Activated naive CD8-positive, alpha-beta T cell (primary cell): ENCODE data around the gene TEK.
"Not testable (repeated sequence)": the region's sequence is repeated elsewhere in the genome, so short reads cannot be mapped to it uniquely, and the experiment has no call there.

Experiments used
- H3K27ac Mint-ChIP-seq: one replicate; pipeline ENCODE4 v1.8.0; 2021; ENCODE audit warnings: mixed read lengths
- H3K27me3 Mint-ChIP-seq: one replicate; pipeline ENCODE4 v1.8.0; 2021; ENCODE audit warnings: mixed read lengths
- H3K36me3 Mint-ChIP-seq: one replicate; pipeline ENCODE4 v1.8.0; 2021; ENCODE audit warnings: mixed read lengths
- H3K4me1 Mint-ChIP-seq: one replicate; pipeline ENCODE4 v1.8.0; 2021; ENCODE audit warnings: low read depth, mixed read lengths
- H3K4me3 Mint-ChIP-seq: one replicate; pipeline ENCODE4 v1.8.0; 2021; ENCODE audit warnings: mild to moderate bottlenecking, mixed read lengths
- H3K9me3 Mint-ChIP-seq: one replicate; pipeline ENCODE4 v1.8.0; 2021; ENCODE audit warnings: low read depth, mixed read lengths

The TEK gene

GRCh38 chr9:27205198-27205597 lies 96.2 kb downstream of the TEK start:
- Mint-ChIP-seq H3K27ac (no peak overlapping the region), H3K9me3 (no peaks in the 10 kb centered on the region), H3K4me3 (no peak overlapping the region), H3K27me3 (peaks cover 1% of the 10 kb centered on the region), H3K36me3 (no peaks in the 10 kb centered on the region), H3K4me1 (no peaks in the 10 kb centered on the region)

- H3K9me3 Mint-ChIP-seq = no peaks in the 10 kb centered on the region
These were observed 97.0 kb downstream of the TEK start for GRCh38 chr9:27206041-27206440.

GRCh38 chr9:27209034-27209433 lies 100.0 kb downstream of the TEK start:
- Mint-ChIP-seq H3K4me1 (no peaks in the 10 kb centered on the region), H3K27ac (no peak overlapping the region), H3K9me3 (no peaks in the 10 kb centered on the region), H3K4me3 (no peak overlapping the region), H3K36me3 (no peaks in the 10 kb centered on the region), H3K27me3 (peaks cover 2% of the 10 kb centered on the region)

More at GRCh38 chr9:27206041-27206440, 97.0 kb downstream of the TEK start:
- Mint-ChIP-seq H3K4me3 (no peak overlapping the region), H3K4me1 (no peaks in the 10 kb centered on the region), H3K27ac (no peak overlapping the region), H3K27me3 (no peaks in the 10 kb centered on the region), H3K36me3 (no peaks in the 10 kb centered on the region)

DNA sequence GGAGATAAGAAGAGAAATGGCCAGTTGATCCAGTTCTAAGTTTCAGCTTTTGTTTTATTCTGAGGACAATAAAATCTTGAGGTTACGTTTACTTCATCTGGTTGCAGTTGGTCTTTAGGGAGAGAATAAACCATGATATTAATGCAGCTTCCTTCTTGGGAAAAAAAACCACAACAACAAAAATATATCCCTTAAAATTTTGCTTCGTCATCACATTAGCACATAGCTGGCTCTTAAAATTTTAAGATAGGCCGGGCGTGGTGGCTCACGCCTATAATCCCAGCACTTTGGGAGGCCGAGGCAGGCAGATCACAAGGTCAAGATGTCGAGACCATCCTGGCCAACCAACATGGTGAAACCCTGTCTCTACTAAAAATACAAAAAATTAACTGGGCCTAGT lies 101.6 kb downstream of the TEK start:
- Mint-ChIP-seq H3K27ac (no peak overlapping the region), H3K36me3 (no peaks in the 10 kb centered on the region)

DNA sequence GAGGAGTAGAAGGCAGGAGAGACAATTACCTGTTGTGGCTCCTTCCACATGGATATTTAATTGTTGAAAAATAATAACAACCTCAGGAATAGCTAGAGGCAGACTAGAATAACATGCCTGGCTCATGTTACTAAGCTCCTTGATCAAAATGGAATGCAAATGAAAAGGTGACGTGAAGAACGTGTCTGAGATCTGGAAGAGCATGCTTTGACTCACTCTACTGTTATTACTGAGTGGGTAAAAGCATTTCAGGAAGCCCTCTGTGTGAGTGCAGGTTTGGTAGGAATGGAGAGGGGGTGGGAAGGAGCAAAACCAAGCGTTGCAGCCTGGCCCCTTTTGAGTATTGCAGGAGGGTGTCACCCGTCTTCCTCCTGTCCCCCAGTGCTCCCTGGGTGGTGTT lies 103.2 kb downstream of the TEK start:
- Mint-ChIP-seq H3K9me3 (no peaks in the 10 kb centered on the region), H3K27me3 (peaks cover 2% of the 10 kb centered on the region), H3K4me3 (no peak overlapping the region), H3K27ac (no peak overlapping the region), H3K4me1 (no peaks in the 10 kb centered on the region), H3K36me3 (no peaks in the 10 kb centered on the region)

More for the DNA sequence above, 101.6 kb downstream of the TEK start:
- Mint-ChIP-seq H3K4me1 (no peaks in the 10 kb centered on the region), H3K27me3 (peaks cover 2% of the 10 kb centered on the region), H3K4me3 (no peak overlapping the region), H3K9me3 (no peaks in the 10 kb centered on the region)

- no peaks in the 10 kb centered on the region for H3K9me3 Mint-ChIP-seq
- no peak overlapping the region for H3K27ac Mint-ChIP-seq
- H3K36me3 Mint-ChIP-seq = no peaks in the 10 kb centered on the region
These were observed 103.6 kb downstream of the TEK start for GRCh38 chr9:27212621-27213020.

DNA sequence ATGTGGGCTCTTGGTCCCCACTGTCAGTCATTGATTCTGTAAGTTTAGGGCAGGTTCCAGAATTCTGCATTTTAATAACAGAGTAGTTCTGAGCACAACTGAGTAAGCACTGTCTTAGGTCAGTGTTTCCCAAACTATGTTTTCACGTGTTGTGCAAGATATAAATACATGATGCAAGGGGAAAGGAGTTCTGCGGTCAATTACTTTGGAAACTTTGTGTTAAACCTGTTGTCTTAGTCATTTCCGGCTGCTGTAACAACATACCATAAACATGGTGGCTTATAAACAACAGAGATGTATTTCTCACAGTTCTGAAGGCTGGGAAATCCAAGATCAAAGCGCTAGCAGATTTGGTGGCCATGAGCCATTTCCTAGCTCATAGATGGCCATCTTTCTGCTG lies 118.2 kb downstream of the TEK start:
- Mint-ChIP-seq H3K4me1 (no peaks in the 10 kb centered on the region), H3K4me3 (no peak overlapping the region), H3K27ac (no peak overlapping the region), H3K27me3 (no peaks in the 10 kb centered on the region), H3K36me3 (no peaks in the 10 kb centered on the region), H3K9me3 (peaks cover 3% of the 10 kb centered on the region)

More at GRCh38 chr9:27212621-27213020, 103.6 kb downstream of the TEK start:
- Mint-ChIP-seq H3K4me3 (no peak overlapping the region), H3K27me3 (peaks cover 2% of the 10 kb centered on the region), H3K4me1 (no peaks in the 10 kb centered on the region)

DNA sequence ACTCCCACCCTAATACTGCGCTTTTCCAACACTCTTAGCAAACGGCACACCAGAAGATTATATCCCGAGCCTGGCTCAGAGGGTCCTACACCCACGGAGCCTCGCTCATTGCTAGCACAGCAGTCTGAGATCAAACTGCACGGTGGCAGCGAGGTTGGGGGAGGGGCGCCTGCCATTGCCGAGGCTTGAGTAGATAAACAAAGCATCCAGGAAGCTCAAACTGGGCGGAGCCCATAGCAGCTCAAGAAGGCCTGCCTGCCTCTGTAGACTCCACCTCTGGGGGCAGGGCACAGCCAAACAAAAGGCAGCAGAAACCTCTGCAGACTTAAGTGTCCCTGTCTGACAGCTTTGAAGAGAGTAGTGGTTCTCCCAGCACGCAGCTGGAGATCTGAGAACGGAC lies 130.6 kb downstream of the TEK start:
- H3K27ac Mint-ChIP-seq, H3K27me3 Mint-ChIP-seq, H3K4me1 Mint-ChIP-seq, H3K36me3 Mint-ChIP-seq, H3K4me3 Mint-ChIP-seq: not testable (repeated sequence)
- peaks cover 16% of the 10 kb centered on the region for H3K9me3 Mint-ChIP-seq

- H3K27me3 Mint-ChIP-seq = peaks cover 15% of the 10 kb centered on the region
- no peak overlapping the region for H3K27ac Mint-ChIP-seq
- no peaks in the 10 kb centered on the region for H3K36me3 Mint-ChIP-seq
- no peak overlapping the region for H3K4me3 Mint-ChIP-seq
- H3K4me1 Mint-ChIP-seq = no peaks in the 10 kb centered on the region
- no peaks in the 10 kb centered on the region for H3K9me3 Mint-ChIP-seq
These were observed 138.7 kb downstream of the TEK start for GRCh38 chr9:27247756-27248155.

GRCh38 chr9:27248702-27249101 lies 139.7 kb downstream of the TEK start:
- Mint-ChIP-seq H3K27ac (no peak overlapping the region), H3K36me3 (no peaks in the 10 kb centered on the region), H3K4me1 (no peaks in the 10 kb centered on the region), H3K4me3 (no peak overlapping the region), H3K9me3 (no peaks in the 10 kb centered on the region), H3K27me3 (peaks cover 17% of the 10 kb centered on the region)

- Mint-ChIP-seq H3K4me1 (no peaks in the 10 kb centered on the region), H3K4me3 (no peak overlapping the region), H3K27me3 (peaks cover 1% of the 10 kb centered on the region), H3K9me3 (no peaks in the 10 kb centered on the region), H3K36me3 (no peaks in the 10 kb centered on the region), H3K27ac (no peak overlapping the region)
These were observed 149.6 kb downstream of the TEK start for GRCh38 chr9:27258662-27259061.

DNA sequence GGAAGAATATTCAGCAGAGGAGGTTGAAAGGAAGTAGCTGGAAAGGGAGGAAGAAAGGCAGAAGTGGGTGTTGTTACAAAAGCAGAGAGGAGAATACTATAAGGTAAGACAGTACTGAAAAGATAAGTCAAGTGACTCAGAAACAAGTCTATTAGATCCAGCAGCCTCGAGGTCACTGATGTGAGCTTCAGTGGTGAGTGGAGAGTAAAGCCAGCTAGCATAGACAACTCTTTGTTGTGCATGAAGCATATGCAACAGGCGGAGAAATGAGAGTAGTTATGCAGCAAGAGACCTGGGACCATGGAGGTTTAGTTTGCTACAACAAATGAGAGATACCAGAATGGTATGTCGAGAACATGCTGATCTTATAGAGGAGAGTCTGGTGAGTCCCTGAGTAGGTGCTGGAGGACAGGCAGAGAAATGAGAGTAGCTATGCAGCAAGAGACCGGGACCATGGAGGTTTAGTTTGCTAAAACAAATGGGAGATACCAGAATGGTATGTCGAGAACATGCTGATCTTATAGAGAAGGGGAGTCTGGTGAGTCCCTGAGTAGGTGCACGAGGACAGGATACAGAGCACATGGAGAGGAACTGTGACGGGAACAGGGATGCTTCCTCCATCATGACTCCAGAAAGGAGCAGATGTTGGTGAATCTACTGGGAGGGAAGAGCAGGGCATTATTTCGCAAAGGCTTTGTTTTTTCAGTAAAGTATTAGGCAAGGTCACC lies 151.9 kb downstream of the TEK start:
- Mint-ChIP-seq H3K27me3 (peaks cover 1% of the 10 kb centered on the region), H3K27ac (no peak overlapping the region), H3K4me1 (no peaks in the 10 kb centered on the region), H3K4me3 (no peak overlapping the region), H3K36me3 (no peaks in the 10 kb centered on the region), H3K9me3 (no peaks in the 10 kb centered on the region)

- Mint-ChIP-seq H3K4me1 (no peaks in the 10 kb centered on the region), H3K4me3 (no peak overlapping the region), H3K27ac (no peak overlapping the region), H3K9me3 (no peaks in the 10 kb centered on the region), H3K36me3 (no peaks in the 10 kb centered on the region), H3K27me3 (peaks cover 1% of the 10 kb centered on the region)
These were observed 152.6 kb downstream of the TEK start for GRCh38 chr9:27261517-27262211.

DNA sequence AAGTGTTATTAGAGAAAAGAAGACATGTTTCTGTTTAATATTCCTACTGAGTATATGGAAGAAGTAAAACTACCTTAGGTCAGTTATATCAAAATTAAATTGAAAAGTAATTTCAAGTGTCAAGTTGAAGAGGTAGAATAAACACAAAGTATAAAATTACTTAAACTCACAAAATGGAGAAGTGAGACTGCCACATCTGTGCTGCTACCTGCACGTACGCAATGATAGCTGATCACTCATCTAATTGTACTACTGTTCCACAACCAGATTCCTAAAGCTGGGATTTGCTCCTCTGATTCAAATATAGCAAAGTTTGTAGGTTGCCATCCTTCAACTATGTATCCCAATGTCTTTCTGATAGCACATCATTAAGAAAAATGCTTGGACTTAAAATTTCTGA lies 163.1 kb downstream of the TEK start:
- Mint-ChIP-seq H3K4me1 (peaks cover 2% of the 10 kb centered on the region), H3K9me3 (no peaks in the 10 kb centered on the region), H3K27me3 (peaks cover 2% of the 10 kb centered on the region), H3K36me3 (no peaks in the 10 kb centered on the region), H3K4me3 (no peak overlapping the region), H3K27ac (no peak overlapping the region)

DNA sequence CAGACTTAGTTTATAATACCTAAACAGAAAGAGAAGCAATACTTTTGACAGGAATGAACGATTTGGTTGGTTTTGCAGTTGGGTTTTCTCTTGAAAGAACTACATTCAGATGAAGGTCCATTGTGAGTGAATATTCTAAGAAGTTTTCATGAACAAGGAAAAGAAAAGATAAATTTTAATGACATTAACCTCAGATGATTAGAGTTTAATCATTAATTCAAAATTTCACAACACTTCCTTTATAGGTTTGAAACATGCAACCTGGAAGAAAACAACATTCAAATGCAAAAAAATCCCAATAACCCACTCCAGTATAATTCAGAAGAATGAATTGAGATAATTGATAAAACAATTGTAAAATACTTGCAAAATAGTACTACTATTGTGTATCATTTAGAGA lies 164.2 kb downstream of the TEK start:
- Mint-ChIP-seq H3K4me3 (no peak overlapping the region), H3K9me3 (no peaks in the 10 kb centered on the region), H3K27ac (no peak overlapping the region)

More for the DNA sequence above, 164.2 kb downstream of the TEK start:
- no peaks in the 10 kb centered on the region for H3K36me3 Mint-ChIP-seq
- H3K4me1 Mint-ChIP-seq = peaks cover 2% of the 10 kb centered on the region
- H3K27me3 Mint-ChIP-seq = peaks cover 2% of the 10 kb centered on the region
